HUES6 (cell line): Measurements from ENCODE around the gene TMEM212.
"Not testable (repeated sequence)": the region's sequence is repeated elsewhere in the genome, so short reads cannot be mapped to it uniquely, and the experiment has no call there.

Experiments
- H3K27ac ChIP-seq: 2 replicates; pipeline ENCODE4 v1.7.0; 2013; ENCODE audit warnings: low read depth, mild to moderate bottlenecking, low read length, inconsistent platforms
- H3K27me3 ChIP-seq: 2 replicates; pipeline ENCODE4 v1.6.1; 2013; ENCODE audit warnings: low read length; ENCODE audit not compliant: control insufficient read depth, insufficient read depth
- H3K36me3 ChIP-seq: 2 replicates; pipeline ENCODE4 v1.6.1; 2013; ENCODE audit warnings: low read length; ENCODE audit not compliant: control insufficient read depth, insufficient read depth
- H3K4me1 ChIP-seq: 2 replicates; pipeline ENCODE4 v1.6.1; 2013; ENCODE audit warnings: low read length; ENCODE audit not compliant: control insufficient read depth, insufficient read depth
- H3K4me3 ChIP-seq: 2 replicates; pipeline ENCODE4 v1.5.1; 2013; ENCODE audit warnings: low read depth, low read length
- H3K9ac ChIP-seq: one replicate; pipeline ENCODE4 v1.6.1; 2013; ENCODE audit warnings: mild to moderate bottlenecking, low read length
- H3K9me3 ChIP-seq: 2 replicates; pipeline ENCODE4 v1.6.1; 2013; ENCODE audit warnings: low read depth, low read length; ENCODE audit not compliant: control insufficient read depth, insufficient read depth

Gene TMEM212

GRCh38 chr3:171847595-171848259 is 4.6 kb downstream of the TMEM212 start:
- no peak overlapping the region for H3K9ac ChIP-seq
- no peaks in the 10 kb centered on the region; the same call in 1 of the 2 replicates for H3K4me1 ChIP-seq
- H3K27me3 ChIP-seq: no peaks in the 10 kb centered on the region
- H3K36me3 ChIP-seq: no peaks in the 10 kb centered on the region
- peaks cover 8% of the 10 kb centered on the region for H3K9me3 ChIP-seq
- H3K4me3 ChIP-seq: no peak overlapping the region
- no peak overlapping the region for H3K27ac ChIP-seq

DNA sequence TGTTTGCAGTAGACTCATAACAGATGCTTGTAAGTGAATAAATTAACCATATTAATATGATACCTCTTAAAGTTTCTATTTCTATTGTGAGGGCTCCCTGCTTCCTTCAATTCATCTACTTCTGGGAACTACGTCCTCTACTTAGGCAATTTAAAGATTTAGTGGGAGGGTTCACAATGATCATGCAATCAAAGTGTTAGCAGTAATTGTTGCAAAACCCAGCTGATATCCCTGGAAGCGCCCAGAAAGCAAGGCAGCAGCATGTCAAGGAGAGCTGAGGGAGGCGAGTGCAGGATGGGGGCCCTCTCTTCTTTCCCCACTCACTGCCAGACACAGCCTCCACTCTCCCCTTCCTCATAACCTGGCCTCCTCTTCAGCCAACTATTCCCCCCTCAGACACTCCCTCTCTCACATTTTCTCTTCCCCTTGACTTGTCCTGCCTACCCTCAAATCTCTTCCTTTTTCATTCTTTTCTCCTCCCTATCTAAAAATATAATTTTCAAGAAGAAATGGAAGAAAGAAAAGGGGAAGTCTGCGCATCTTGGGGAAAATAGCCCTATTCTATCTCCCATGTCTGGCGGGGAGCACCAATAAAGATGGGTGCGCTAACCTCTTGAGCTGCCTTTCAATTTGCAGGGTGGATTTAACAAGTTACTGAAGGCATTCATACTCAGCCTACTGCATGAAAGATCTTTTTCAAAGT is 6.6 kb downstream of the TMEM212 start:
- Histone ChIP-seq H3K36me3 (no peaks in the 10 kb centered on the region), H3K9ac (no peak overlapping the region), H3K4me1 (no peaks in the 10 kb centered on the region; the same call in 1 of the 2 replicates), H3K27me3 (no peaks in the 10 kb centered on the region), H3K27ac (no peak overlapping the region), H3K4me3 (no peak overlapping the region), H3K9me3 (peaks cover 28% of the 10 kb centered on the region)

GRCh38 chr3:171850320-171850959 is 7.3 kb downstream of the TMEM212 start:
- Histone ChIP-seq H3K27ac (no peak overlapping the region), H3K9me3 (peaks cover 32% of the 10 kb centered on the region), H3K9ac (no peak overlapping the region), H3K4me3 (no peak overlapping the region), H3K36me3 (no peaks in the 10 kb centered on the region), H3K27me3 (no peaks in the 10 kb centered on the region), H3K4me1 (no peaks in the 10 kb centered on the region; the same call in 1 of the 2 replicates)

GRCh38 chr3:171850960-171851659 is 8.0 kb downstream of the TMEM212 start:
- no peaks in the 10 kb centered on the region for H3K36me3 ChIP-seq
- H3K27ac ChIP-seq: no peak overlapping the region
- H3K27me3 ChIP-seq: no peaks in the 10 kb centered on the region
- peaks cover 36% of the 10 kb centered on the region for H3K9me3 ChIP-seq
- H3K4me3 ChIP-seq: no peak overlapping the region
- no peaks in the 10 kb centered on the region; the same call in 1 of the 2 replicates for H3K4me1 ChIP-seq
- H3K9ac ChIP-seq: no peak overlapping the region

DNA sequence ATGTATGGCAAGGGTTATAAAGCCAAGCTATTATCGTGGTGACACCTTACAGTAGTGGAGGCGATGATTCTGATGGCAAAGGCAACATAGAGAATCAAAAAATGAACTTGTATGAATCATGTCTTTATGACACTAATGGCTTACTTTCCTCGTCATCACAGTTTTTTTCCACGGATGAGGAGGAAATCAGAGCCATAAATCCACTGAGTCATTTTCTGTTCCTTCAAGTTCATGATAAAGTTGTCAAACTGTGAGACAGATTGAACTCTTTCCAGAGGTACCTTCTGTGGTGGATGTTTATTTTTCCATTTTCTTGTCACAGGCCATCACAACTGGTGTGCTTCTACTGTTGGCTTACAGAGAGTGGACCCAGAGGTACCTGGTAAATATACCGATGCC is 8.5 kb downstream of the TMEM212 start:
- Histone ChIP-seq H3K27ac (no peak overlapping the region), H3K36me3 (no peaks in the 10 kb centered on the region), H3K4me1 (no peaks in the 10 kb centered on the region; the same call in 1 of the 2 replicates), H3K9ac (no peak overlapping the region), H3K4me3 (no peak overlapping the region), H3K27me3 (no peaks in the 10 kb centered on the region), H3K9me3 (peaks cover 39% of the 10 kb centered on the region)

GRCh38 chr3:171854649-171855305 is 11.6 kb downstream of the TMEM212 start:
- no peak overlapping the region for H3K9ac ChIP-seq
- H3K27ac ChIP-seq: no peak overlapping the region
- no peak overlapping the region for H3K4me3 ChIP-seq
- no peaks in the 10 kb centered on the region for H3K4me1 ChIP-seq
- H3K36me3 ChIP-seq: no peaks in the 10 kb centered on the region
- peaks cover 51% of the 10 kb centered on the region for H3K9me3 ChIP-seq
- H3K27me3 ChIP-seq: no peaks in the 10 kb centered on the region

DNA sequence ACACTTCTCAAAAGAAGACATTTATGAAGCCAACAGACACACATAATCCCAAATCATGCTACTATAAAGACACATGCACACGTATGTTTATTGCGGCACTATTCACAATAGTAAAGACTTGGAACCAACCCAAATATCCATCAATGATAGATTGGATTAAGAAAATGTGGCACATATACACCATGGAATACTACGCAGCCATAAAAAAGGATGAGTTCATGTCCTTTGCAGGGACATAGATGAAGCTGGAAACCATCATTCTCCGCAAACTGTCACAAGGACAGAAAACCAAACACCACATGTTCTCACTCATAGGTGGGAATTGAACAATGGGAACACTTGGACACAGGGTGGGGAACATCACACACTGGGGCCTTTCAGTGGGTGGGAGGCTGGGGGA is 15.6 kb downstream of the TMEM212 start:
- peaks cover 33% of the 10 kb centered on the region for H3K9me3 ChIP-seq
- not testable (repeated sequence) for H3K4me3 ChIP-seq, H3K9ac ChIP-seq, H3K27me3 ChIP-seq, H3K27ac ChIP-seq, H3K36me3 ChIP-seq, H3K4me1 ChIP-seq

DNA sequence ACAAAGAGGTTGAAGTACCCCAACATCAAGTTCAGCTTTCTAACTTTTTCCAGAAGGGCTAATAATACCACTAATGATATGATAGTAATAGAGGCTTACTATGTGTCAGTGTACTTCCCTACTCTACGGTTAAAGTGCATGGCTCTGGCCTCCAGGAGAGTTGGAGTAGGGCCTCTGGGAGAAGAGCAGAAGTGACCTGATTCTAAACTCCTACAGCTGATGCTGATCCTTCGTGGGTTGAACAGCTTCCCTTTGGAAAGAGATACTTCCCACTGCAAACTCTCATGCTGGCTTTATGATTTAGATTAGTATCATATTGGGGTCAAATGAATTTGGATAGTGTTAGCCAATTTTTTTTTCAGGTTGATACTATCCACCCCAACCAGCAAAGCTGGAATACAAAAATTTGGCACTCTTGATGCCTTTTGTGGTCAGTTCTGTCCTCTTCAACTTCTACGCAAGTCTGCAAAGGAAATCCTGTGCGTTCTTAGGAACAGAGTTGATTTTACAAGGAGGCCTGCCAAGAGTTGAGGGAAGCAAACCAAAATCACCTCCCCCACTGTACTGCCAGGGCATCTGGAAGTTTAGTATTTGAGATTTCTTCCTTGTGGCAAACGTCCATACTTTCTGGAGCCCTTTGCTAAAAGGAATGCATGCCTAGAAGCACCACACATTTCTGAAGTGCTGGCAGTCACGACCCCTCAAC is 17.8 kb downstream of the TMEM212 start:
- no peaks in the 10 kb centered on the region for H3K27me3 ChIP-seq
- H3K9ac ChIP-seq: no peak overlapping the region
- H3K4me3 ChIP-seq: no peak overlapping the region
- peaks cover 6% of the 10 kb centered on the region; the same call in 1 of the 2 replicates for H3K4me1 ChIP-seq
- H3K36me3 ChIP-seq: no peaks in the 10 kb centered on the region
- peaks cover 17% of the 10 kb centered on the region for H3K9me3 ChIP-seq
- H3K27ac ChIP-seq: no peak overlapping the region

GRCh38 chr3:171862392-171862791 is 19.2 kb downstream of the TMEM212 start:
- Histone ChIP-seq H3K4me1 (peaks cover 6% of the 10 kb centered on the region; the same call in 1 of the 2 replicates), H3K36me3 (no peaks in the 10 kb centered on the region), H3K9ac (no peak overlapping the region), H3K27me3 (no peaks in the 10 kb centered on the region), H3K27ac (no peak overlapping the region), H3K9me3 (peaks cover 8% of the 10 kb centered on the region), H3K4me3 (no peak overlapping the region)

- H3K4me3 ChIP-seq: no peak overlapping the region
- H3K27ac ChIP-seq: no peak overlapping the region
- peaks cover 4% of the 10 kb centered on the region for H3K9me3 ChIP-seq
- H3K27me3 ChIP-seq: no peaks in the 10 kb centered on the region
- H3K9ac ChIP-seq: no peak overlapping the region
- H3K4me1 ChIP-seq: peaks cover 6% of the 10 kb centered on the region; the same call in 1 of the 2 replicates
- H3K36me3 ChIP-seq: no peaks in the 10 kb centered on the region
Observed at GRCh38 chr3:171862993-171863521, 19.9 kb downstream of the TMEM212 start.
